Cardiac fibroblast (primary cell): Measurements from ENCODE around the gene MRC2.

Experiments used
- DNase-seq, 2 donors: peaks; one replicate each; pipeline versions ENCODE4 v3.0.0 to v3.0.0-alpha.2; 2010; ENCODE audit warnings: low read depth in 2 of 2
- H3K4me3 ChIP-seq, 2 donors: replicated peaks in 1 of 2; 1 replicate in 1 of 2; 2 replicates in 1 of 2; pipeline ENCODE4 v1.5.1; 2011; ENCODE audit warnings: low read depth in 2 of 2, low read length in 2 of 2, mild to moderate bottlenecking in 2 of 2, moderate library complexity in 1 of 2
- TF ChIP-seq, protein P1 (sequence below): IDR thresholded peaks from one replicate; pipeline ENCODE4 v1.5.1; 2011; ENCODE audit warnings: low read depth, mild to moderate bottlenecking, low read length, inconsistent platforms

Gene MRC2

DNA sequence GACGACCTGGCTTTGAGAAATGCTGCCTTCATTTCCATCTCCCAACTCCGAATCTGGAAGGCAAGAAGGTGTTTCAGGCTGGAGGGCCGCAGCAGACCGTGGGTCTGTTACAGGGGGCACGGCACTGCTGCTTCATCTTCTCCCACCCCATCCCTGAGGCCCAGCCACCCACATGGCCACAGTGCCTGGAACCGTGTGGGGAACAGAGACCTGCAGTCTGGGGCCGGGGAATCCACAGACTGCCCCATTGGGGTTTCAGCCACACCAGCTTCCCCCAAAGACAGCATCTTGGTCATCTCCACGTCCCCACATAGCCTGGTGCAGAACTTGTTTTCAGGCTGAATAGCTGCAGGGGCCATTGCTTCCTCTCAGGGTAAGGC is 74.2 kb downstream of the MRC2 start:
- TF ChIP-seq, protein P1, sequence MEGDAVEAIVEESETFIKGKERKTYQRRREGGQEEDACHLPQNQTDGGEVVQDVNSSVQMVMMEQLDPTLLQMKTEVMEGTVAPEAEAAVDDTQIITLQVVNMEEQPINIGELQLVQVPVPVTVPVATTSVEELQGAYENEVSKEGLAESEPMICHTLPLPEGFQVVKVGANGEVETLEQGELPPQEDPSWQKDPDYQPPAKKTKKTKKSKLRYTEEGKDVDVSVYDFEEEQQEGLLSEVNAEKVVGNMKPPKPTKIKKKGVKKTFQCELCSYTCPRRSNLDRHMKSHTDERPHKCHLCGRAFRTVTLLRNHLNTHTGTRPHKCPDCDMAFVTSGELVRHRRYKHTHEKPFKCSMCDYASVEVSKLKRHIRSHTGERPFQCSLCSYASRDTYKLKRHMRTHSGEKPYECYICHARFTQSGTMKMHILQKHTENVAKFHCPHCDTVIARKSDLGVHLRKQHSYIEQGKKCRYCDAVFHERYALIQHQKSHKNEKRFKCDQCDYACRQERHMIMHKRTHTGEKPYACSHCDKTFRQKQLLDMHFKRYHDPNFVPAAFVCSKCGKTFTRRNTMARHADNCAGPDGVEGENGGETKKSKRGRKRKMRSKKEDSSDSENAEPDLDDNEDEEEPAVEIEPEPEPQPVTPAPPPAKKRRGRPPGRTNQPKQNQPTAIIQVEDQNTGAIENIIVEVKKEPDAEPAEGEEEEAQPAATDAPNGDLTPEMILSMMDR: no peak
- DNase-seq: no peak

DNA sequence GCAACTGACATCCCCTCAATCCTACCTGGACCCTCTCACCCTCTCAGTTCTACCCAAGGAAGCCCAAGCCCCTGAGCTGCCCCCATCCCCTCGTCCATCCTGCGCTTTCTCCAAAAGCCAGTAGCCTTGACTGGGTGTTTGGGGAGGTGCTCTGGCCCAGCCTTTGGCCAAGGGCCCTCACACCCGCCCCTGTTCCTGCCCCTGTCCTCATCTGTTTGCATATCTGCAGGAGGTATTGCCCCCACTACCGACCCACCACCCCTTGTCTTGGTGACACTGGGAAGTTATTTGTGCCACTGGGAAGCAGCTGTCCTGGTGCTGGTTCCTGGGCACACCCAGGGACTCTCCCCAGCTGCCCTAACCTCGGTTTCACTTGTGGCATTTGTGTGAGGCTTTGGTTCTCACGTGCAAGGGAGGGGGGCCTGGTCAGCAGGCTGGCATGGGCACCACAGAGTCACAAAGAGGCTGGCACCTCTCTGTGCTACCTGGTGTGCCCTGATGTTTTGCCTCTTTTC is 75.3 kb downstream of the MRC2 start:
- TF ChIP-seq, protein P1: no peak
- H3K4me3 ChIP-seq: no peak overlapping the region
- DNase-seq: no peak

More for the DNA sequence above, 74.2 kb downstream of the MRC2 start:
- H3K4me3 ChIP-seq: no peak overlapping the region

- peak in 1 of 2 donors; percentile 35 for DNase-seq
- H3K4me3 ChIP-seq: peak overlapping the region in 1 of 2 donors; percentile 55
- TF ChIP-seq, protein P1: no peak
These were observed 75.8 kb downstream of the MRC2 start for GRCh38 chr17:62703261-62703775.

DNA sequence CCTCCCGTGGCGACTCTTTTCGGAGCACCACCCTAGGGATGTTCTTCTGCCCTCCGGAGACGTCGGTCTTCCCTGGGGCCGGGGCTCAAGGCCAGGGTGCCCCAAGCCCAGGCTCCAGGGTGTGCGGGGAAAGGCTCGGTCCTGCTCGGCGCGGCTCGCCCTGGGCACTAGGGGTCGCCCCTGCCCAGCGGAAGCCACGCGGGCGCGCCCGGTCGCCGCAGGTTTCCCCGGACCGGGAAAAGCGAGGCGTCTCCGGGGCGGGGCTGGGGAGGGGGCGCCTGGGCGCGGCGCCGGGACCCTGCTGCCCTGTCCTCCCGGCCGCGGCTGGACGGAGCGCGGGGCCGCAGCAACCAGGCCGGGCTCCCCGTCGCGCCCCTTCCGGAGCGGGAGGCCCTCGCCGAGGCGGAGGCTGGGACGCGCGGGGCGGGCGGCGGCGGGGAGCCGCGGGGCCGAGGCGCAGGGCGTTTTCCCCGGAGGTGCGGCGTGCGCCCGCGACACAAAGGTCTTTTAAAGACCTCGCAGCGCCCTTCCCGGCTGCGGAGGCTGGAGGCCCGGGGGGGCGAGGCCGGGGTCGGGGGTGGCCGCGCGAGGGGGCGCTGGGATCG is 76.4 kb downstream of the MRC2 start:
- TF ChIP-seq, protein P1: peak; percentile 61
- H3K4me3 ChIP-seq: peak overlapping the region; percentile 55 to 60
- DNase-seq: peak; percentile 56 to 65

DNA sequence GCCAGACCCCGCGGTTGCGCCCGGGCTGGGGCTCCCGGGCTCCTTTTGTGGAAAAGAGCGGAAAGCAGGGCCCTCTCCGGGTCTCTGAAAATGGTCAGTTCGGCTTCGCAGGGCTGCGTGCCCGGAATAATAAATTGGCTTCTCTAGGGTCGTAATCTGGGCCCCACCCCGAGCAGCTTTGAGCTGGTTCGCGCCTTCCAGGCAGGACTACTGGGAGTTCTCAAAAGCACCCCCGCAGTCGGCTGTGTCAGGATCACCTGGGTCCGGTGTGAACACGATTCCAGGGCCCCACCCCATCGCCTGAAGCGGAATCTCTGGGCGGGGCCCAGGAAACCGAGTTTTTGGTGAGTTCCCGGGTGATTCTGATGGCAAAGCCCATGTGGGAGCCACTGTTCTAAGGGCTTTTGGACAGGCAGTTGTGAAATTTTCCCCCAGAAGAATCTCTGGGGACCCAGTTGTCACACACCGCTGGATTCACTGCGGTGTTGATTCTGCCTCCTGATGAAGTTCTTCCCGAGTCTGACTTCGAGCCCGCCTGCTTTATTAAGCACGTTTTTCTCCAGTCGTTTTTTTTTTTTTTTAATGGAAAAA is 77.0 kb downstream of the MRC2 start:
- TF ChIP-seq, protein P1: no peak
- H3K4me3 ChIP-seq: peak overlapping the region; percentile 55 to 60
- DNase-seq: peak in 1 of 2 donors; percentile 67

DNA sequence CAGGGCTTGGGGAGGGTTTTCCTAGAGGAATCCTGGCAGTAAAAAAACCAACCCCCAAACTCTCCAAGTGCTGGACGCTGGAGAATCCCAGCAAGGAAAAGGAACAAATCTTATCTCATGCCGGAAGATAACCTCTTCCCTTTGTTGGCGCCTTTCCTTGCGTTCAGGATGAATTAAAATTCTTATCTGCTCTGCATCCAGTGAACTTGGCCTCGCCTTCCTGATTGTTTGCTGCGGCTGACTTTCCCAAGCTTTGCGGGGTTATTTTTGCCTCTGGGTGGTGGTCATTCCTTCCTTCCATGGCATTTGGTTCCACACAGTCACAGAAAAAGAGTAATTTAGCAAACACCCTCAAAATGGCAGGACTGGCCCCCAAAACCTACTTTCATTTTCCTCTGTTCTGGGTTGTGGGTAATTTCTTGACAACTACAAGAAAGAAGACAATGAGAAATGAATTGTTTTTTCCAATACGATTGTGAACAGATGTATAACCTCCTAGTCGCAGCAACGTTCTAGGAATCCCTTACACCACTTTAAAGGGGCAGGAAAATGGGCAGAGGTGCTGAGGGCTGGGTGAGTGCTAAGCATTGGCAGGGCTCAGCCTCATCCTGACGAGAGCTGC is 77.8 kb downstream of the MRC2 start:
- DNase-seq: peak in 1 of 2 donors; percentile 39
- H3K4me3 ChIP-seq: peak overlapping the region; percentile 22 to 55
- TF ChIP-seq, protein P1: no peak
